ENCODE results near the gene OR6C75.
"Not testable (repeated sequence)": the region's sequence is repeated elsewhere in the genome, so short reads cannot be mapped to it uniquely, and the experiment has no call there.

OR6C75 gene

GRCh38 chr12:55362675-55363074 is at the start of gene OR6C75:
TSS of gene OR6C75 (plus strand) at chr12:55362975. CDS start at chr12:55365111, 2,136 bp downstream.
- no peak for TF ChIP-seq CTCF (IDR thresholded peaks at IDR 0.05; ENCODE audit: low read depth, low read length, missing control alignments)
- in situ Hi-C loops (cut with HindIII; ENCODE audit: low sequenced_read_pairs), result no loop called here
- DNase-seq (ENCODE audit: low read depth), result no peak
- H3K4me3 ChIP-seq (ENCODE audit: low read depth, low read length), result no peak within 1 kb of the TSS

- no peak for TF ChIP-seq CTCF (IDR thresholded peaks at IDR 0.05; ENCODE audit: low read depth, low read length, missing control alignments)
- no peak within 1 kb of the TSS for H3K4me3 ChIP-seq (ENCODE audit: low read depth, low read length)
- no peak for DNase-seq (ENCODE audit: low read depth)
- in situ Hi-C loops (cut with HindIII; ENCODE audit: low sequenced_read_pairs), result no loop called here
Observed at GRCh38 chr12:55314043-55314442, 48.7 kb upstream of the OR6C75 start, which contains the start of gene OR6C1. TSS of gene OR6C1 (plus strand) at chr12:55314343. CDS start at chr12:55320600, 6,257 bp downstream.

DNA sequence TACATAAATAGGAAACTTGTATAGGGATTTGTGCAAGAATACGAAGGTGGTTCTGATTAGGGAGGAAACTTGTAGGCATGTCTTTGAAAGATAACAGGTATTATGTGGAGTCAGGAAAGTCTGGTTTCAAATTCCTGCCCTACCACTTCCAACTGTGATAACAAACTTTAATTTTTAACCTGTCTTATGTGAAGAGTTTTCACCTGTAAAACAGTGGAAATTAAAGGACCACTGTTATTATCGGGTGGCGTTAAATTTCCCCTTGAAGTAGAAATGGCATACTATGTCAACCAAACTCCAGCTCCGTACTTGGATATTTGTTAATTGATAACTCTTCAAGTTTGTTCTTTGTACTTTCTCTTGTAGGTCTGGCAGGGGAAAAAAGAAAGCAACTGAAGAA is 42.6 kb upstream of the OR6C75 start:
- no peak overlapping the region for H3K4me3 ChIP-seq (ENCODE audit: low read depth, low read length)
- in situ Hi-C loops (cut with HindIII; ENCODE audit: low sequenced_read_pairs), result loop anchor here (5.0 kb wide), 1 partner anchor 57 kb away; no protein-coding TSS in a partner anchor
- TF ChIP-seq CTCF (IDR thresholded peaks at IDR 0.05; ENCODE audit: low read depth, low read length, missing control alignments), result no peak
- DNase-seq (ENCODE audit: low read depth), result no peak

GRCh38 chr12:55325801-55326200 is 37.0 kb upstream of the OR6C75 start:
- in situ Hi-C loops (cut with HindIII; ENCODE audit: low sequenced_read_pairs); H3K4me3 ChIP-seq (ENCODE audit: low read depth, low read length); DNase-seq (ENCODE audit: low read depth): not testable (repeated sequence)

DNA sequence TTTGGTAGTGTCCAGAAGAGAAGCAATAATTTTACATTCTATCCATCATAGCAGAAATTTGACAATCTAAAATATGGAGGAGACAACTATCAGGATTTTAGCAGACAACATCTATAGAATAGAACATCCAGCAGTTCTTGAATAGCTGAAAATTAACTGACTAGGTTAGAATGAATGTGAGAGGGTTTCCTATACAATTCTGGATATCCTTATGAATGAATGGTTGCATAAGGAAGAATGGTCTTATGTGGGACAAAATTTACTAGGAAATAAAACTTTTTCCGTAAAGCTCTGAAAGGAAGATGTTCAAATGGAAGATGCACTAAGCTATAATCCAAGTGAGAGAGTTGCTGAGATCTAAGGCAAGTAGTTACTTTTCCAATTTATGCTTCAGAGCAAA is 32.3 kb upstream of the OR6C75 start, which contains the start of gene OR6C3:
Gene OR6C3 (plus strand): TSS at position 301 of the 400 bp plus-strand sequence. CDS start 955 bp downstream, outside the sequence.
- H3K4me3 ChIP-seq (ENCODE audit: low read depth, low read length), result no peak within 1 kb of the TSS
- in situ Hi-C loops (cut with HindIII; ENCODE audit: low sequenced_read_pairs), result no loop called here
- TF ChIP-seq CTCF (IDR thresholded peaks at IDR 0.05; ENCODE audit: low read depth, low read length, missing control alignments), result no peak
- no peak for DNase-seq (ENCODE audit: low read depth)

DNA sequence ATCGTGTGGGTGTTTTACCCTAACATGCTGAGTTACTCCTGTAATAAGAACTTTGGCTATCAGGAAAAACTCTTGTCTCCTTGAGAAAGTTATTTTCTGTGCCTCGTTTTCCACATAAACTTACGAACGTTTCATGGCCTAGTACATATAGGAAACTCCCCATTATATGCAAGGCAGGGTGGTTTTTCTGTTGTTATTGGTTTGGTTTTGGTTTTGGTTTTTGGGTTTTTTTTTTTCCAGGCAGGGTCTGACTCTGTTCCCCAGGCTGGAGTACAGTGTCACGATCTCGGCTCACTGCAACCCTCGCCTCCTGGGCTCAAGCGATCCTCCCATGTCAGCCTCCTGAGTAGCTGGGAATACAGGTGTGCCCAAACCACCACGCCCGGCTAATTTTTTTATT is 26.8 kb upstream of the OR6C75 start:
- no peak overlapping the region for H3K4me3 ChIP-seq (ENCODE audit: low read depth, low read length)
- in situ Hi-C loops (cut with HindIII; ENCODE audit: low sequenced_read_pairs), result no loop called here
- no peak for DNase-seq (ENCODE audit: low read depth)
- no peak for TF ChIP-seq CTCF (IDR thresholded peaks at IDR 0.05; ENCODE audit: low read depth, low read length, missing control alignments)

DNA sequence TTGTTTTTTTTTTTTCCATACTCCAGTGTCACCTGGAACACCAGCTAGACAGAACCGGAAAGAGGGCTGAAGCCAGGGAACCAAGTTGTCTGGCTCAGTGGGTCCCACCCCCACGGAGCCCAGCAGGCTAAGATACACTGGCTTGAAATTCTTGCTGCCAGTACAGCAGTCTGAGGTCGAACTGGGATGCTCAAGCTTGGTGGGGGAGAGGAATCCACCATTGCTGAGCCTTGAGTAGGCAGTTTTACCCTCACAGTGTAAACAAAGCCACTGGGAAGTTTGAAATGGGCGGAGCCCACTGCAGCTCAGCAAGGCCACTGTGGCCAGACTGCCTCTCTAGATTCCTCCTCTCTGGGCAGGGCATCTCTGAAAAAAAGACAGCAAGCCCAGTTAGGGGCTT is 7.4 kb upstream of the OR6C75 start:
- H3K4me3 ChIP-seq (ENCODE audit: low read depth, low read length); DNase-seq (ENCODE audit: low read depth); in situ Hi-C loops (cut with HindIII; ENCODE audit: low sequenced_read_pairs): not testable (repeated sequence)

DNA sequence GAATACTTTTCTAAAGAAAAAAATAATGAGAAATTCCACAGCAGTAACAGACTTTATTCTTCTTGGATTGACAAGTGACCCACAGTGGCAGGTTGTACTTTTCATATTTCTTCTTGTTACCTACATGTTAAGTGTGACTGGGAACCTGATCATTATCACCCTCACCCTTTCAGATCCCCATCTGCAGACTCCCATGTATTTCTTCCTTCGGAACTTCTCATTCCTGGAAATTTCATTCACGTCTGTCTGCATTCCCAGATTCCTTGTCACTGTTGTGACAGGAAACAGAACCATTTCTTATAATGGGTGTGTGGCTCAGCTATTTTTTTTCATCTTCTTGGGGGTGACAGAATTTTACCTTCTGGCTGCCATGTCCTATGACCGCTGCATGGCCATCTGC is 2.3 kb downstream of the OR6C75 start:
- TF ChIP-seq CTCF (IDR thresholded peaks at IDR 0.05; ENCODE audit: low read depth, low read length, missing control alignments), result no peak
- no peak overlapping the region for H3K4me3 ChIP-seq (ENCODE audit: low read depth, low read length)
- in situ Hi-C loops (cut with HindIII; ENCODE audit: low sequenced_read_pairs), result no loop called here
- DNase-seq (ENCODE audit: low read depth), result no peak

Data from astrocyte of the cerebellum (primary cell).